Measurements from ENCODE around the gene SERHL2. TPM values are rescaled to one million over a fixed set of nuclear protein-coding genes. Genes with fewer than 3 reads are reported as not detected.

SERHL2 gene
- polyA plus RNA-seq, 1 donor from 2014 or later = 0.99 TPM

DNA sequence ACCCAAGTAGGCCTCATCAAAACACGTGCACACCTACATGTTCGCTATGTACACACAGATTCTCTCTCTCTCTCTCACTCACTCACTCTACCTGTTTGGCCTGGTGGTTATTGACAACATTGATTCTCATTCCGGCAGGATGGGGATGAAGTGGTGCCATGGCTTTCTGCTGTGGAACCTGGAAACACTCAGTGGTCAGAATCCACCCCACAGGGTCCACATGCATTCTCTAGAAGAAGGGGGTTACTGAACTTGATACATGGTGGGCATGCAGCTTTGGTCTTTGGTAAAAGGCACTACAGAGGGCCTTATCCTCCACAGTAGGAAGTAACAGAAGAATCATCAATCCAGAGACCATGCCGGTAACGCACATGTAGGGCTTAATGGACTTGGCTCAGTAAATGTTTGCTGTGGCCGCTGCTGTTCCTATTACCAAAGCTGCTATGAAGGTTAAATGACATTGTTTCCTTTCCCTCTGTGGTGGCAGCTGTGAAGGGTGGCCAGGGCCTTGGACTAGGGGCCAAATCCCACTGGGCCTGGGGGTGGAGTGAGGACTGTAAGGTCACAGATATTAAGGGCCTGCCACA lies 48.2 kb downstream of the SERHL2 start:
- Histone ChIP-seq H3K9me3 (ENCODE audit: low read length) (no peaks in the 10 kb centered on the region), H3K27me3 (ENCODE audit: insufficient read depth, low read depth, low read length) (no peaks in the 10 kb centered on the region), H3F3A (ENCODE audit: insufficient read depth, low read length, poor library complexity, severe bottlenecking) (no peaks in the 10 kb centered on the region), H3K9me2 (ENCODE audit: insufficient read depth, low read length) (no peaks in the 10 kb centered on the region), H4K20me1 (ENCODE audit: insufficient read depth) (no peaks in the 10 kb centered on the region), H3K4me3 (ENCODE audit: low read length) (no peak overlapping the region), H3K36me3 (ENCODE audit: insufficient read depth, low read length) (no peaks in the 10 kb centered on the region), H3K27ac (ENCODE audit: low read length) (no peak overlapping the region), H3K9ac (ENCODE audit: low read length) (no peak overlapping the region), H3K4me2 (ENCODE audit: low read length) (no peak overlapping the region), H2AFZ (ENCODE audit: low read depth, low read length) (no peak overlapping the region), H3K79me2 (replicated peaks; ENCODE audit: insufficient read depth, low read length) (peaks cover 41% of the 10 kb centered on the region)
- no peak for TF ChIP-seq RAD21 (conservative IDR thresholded peaks at IDR 0.05)
- TF ChIP-seq, protein P1, sequence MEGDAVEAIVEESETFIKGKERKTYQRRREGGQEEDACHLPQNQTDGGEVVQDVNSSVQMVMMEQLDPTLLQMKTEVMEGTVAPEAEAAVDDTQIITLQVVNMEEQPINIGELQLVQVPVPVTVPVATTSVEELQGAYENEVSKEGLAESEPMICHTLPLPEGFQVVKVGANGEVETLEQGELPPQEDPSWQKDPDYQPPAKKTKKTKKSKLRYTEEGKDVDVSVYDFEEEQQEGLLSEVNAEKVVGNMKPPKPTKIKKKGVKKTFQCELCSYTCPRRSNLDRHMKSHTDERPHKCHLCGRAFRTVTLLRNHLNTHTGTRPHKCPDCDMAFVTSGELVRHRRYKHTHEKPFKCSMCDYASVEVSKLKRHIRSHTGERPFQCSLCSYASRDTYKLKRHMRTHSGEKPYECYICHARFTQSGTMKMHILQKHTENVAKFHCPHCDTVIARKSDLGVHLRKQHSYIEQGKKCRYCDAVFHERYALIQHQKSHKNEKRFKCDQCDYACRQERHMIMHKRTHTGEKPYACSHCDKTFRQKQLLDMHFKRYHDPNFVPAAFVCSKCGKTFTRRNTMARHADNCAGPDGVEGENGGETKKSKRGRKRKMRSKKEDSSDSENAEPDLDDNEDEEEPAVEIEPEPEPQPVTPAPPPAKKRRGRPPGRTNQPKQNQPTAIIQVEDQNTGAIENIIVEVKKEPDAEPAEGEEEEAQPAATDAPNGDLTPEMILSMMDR (IDR thresholded peaks at IDR 0.05; ENCODE audit: poor library complexity, severe bottlenecking) = no peak
- TF ChIP-seq, protein P2, sequence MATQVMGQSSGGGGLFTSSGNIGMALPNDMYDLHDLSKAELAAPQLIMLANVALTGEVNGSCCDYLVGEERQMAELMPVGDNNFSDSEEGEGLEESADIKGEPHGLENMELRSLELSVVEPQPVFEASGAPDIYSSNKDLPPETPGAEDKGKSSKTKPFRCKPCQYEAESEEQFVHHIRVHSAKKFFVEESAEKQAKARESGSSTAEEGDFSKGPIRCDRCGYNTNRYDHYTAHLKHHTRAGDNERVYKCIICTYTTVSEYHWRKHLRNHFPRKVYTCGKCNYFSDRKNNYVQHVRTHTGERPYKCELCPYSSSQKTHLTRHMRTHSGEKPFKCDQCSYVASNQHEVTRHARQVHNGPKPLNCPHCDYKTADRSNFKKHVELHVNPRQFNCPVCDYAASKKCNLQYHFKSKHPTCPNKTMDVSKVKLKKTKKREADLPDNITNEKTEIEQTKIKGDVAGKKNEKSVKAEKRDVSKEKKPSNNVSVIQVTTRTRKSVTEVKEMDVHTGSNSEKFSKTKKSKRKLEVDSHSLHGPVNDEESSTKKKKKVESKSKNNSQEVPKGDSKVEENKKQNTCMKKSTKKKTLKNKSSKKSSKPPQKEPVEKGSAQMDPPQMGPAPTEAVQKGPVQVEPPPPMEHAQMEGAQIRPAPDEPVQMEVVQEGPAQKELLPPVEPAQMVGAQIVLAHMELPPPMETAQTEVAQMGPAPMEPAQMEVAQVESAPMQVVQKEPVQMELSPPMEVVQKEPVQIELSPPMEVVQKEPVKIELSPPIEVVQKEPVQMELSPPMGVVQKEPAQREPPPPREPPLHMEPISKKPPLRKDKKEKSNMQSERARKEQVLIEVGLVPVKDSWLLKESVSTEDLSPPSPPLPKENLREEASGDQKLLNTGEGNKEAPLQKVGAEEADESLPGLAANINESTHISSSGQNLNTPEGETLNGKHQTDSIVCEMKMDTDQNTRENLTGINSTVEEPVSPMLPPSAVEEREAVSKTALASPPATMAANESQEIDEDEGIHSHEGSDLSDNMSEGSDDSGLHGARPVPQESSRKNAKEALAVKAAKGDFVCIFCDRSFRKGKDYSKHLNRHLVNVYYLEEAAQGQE (IDR thresholded peaks at IDR 0.05; ENCODE audit: borderline replicate concordance) = no peak
- no peak for TF ChIP-seq SMC3 (conservative IDR thresholded peaks at IDR 0.05; ENCODE audit: poor library complexity)
- TF ChIP-seq EZH2 (IDR thresholded peaks at IDR 0.05; ENCODE audit: borderline replicate concordance, insufficient read depth, low read length, poor library complexity, severe bottlenecking) = no peak
- TF ChIP-seq MXI1 (conservative IDR thresholded peaks at IDR 0.05; ENCODE audit: poor library complexity, severe bottlenecking) = no peak
- TF ChIP-seq TAF1 (IDR thresholded peaks at IDR 0.05; ENCODE audit: low read depth) = no peak
- no peak for TF ChIP-seq POLR2AphosphoS5 (IDR thresholded peaks at IDR 0.05)
- no peak for TF ChIP-seq EP300 (conservative IDR thresholded peaks at IDR 0.05; ENCODE audit: poor library complexity, severe bottlenecking)

DNA sequence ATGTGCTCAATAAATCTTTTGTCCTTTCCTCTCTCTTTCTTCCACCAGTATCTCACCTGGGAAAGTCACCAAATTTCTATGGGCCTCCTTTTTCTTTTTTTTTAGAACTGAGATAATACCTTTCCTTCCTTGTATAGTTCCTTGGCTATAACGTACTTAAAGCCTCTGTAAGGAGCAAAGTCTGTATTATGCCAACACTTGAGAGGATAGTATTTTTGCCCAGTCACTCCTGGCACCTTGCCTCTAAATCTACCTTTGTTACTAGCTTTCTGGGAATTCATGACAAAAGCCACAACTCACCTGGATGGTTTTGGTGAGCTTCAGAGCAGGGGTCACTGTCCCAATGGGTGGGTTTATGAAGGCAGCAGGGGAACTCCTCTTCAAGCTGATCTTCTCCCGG lies 48.7 kb downstream of the SERHL2 start:
- no peaks in the 10 kb centered on the region for H4K20me1 ChIP-seq (ENCODE audit: insufficient read depth)

More for the DNA sequence above, 48.7 kb downstream of the SERHL2 start:
- TF ChIP-seq EZH2 (IDR thresholded peaks at IDR 0.05; ENCODE audit: borderline replicate concordance, insufficient read depth, low read length, poor library complexity, severe bottlenecking) = no peak
- no peak for TF ChIP-seq TAF1 (IDR thresholded peaks at IDR 0.05; ENCODE audit: low read depth)
- no peak for TF ChIP-seq SMC3 (conservative IDR thresholded peaks at IDR 0.05; ENCODE audit: poor library complexity)
- TF ChIP-seq, protein P2 (IDR thresholded peaks at IDR 0.05; ENCODE audit: borderline replicate concordance) = no peak
- no peak for TF ChIP-seq RAD21 (conservative IDR thresholded peaks at IDR 0.05)
- TF ChIP-seq POLR2AphosphoS5 (IDR thresholded peaks at IDR 0.05) = no peak
- TF ChIP-seq EP300 (conservative IDR thresholded peaks at IDR 0.05; ENCODE audit: poor library complexity, severe bottlenecking) = no peak
- no peak for TF ChIP-seq MXI1 (conservative IDR thresholded peaks at IDR 0.05; ENCODE audit: poor library complexity, severe bottlenecking)
- TF ChIP-seq, protein P1 (IDR thresholded peaks at IDR 0.05; ENCODE audit: poor library complexity, severe bottlenecking) = no peak
- Histone ChIP-seq H3K27me3 (ENCODE audit: insufficient read depth, low read depth, low read length) (no peaks in the 10 kb centered on the region), H2AFZ (ENCODE audit: low read depth, low read length) (no peak overlapping the region), H3K27ac (ENCODE audit: low read length) (no peak overlapping the region), H3K9me3 (ENCODE audit: low read length) (no peaks in the 10 kb centered on the region), H3K79me2 (replicated peaks; ENCODE audit: insufficient read depth, low read length) (peaks cover 41% of the 10 kb centered on the region), H3F3A (ENCODE audit: insufficient read depth, low read length, poor library complexity, severe bottlenecking) (no peaks in the 10 kb centered on the region), H3K9me2 (ENCODE audit: insufficient read depth, low read length) (no peaks in the 10 kb centered on the region), H3K9ac (ENCODE audit: low read length) (no peak overlapping the region), H3K4me3 (ENCODE audit: low read length) (no peak overlapping the region), H3K4me2 (ENCODE audit: low read length) (no peak overlapping the region), H3K36me3 (ENCODE audit: insufficient read depth, low read length) (no peaks in the 10 kb centered on the region)
